HG02642 (cell line): ENCODE data around the gene TMPRSS4.

Experiments used
- ATAC-seq: cut with Tn5 transposase; IDR thresholded peaks from one replicate; pipeline ENCODE4 v1.9.1; 2021; ENCODE audit warnings: mild to moderate bottlenecking; ENCODE audit not compliant: unreplicated experiment, poor library complexity

TMPRSS4 gene

DNA sequence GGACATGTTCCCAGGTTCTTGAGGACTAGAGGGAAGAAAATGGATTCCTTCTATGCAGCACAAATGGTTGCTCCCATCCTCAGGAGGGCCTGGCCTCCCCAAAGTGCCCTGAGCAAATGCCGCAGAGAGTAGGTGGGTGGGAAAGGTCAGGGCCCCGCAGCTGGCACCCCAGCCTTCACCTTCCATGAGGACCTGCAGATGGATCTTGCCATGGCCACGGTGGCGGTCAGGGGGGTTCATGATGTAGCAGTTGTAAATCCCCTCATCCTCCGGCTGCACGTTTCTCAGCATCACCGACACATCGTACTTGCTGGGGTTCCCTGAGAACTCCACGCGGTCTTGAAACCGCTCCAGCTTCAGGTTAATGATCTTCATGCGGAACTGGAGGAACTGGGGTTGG lies 91.0 kb downstream of the TMPRSS4 start:
- no peak for ATAC-seq

DNA sequence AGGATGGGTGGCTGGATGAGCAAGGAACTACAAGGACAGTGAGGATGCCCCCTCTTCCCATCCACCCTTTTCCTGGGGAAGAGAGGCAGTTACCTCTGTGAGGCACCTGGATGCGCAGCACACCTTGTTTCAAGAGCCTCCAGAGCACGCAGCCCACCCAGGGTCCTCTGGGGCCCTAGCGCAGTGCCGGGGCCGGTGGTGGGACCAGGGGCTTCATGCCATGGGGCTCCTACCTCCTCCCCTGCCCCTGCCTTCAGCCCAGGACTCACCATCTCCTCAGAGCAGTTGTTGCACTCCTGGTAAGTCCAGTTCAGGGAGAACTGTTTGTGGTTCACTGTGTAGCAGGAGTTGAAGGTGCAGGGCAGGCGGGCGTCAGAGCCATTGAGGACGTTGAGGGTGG lies 91.4 kb downstream of the TMPRSS4 start:
- no peak for ATAC-seq

- ATAC-seq: no peak
These were observed 91.9 kb downstream of the TMPRSS4 start for GRCh38 chr11:118168751-118169150.

- no peak for ATAC-seq
These were observed 92.6 kb downstream of the TMPRSS4 start for GRCh38 chr11:118169300-118170140.

GRCh38 chr11:118170231-118170630 lies 93.4 kb downstream of the TMPRSS4 start:
- no peak for ATAC-seq

GRCh38 chr11:118170882-118171268 lies 94.0 kb downstream of the TMPRSS4 start:
- no peak for ATAC-seq
